Measurements from ENCODE around the gene PCED1B.
"Not testable (repeated sequence)": the region's sequence is repeated elsewhere in the genome, so short reads cannot be mapped to it uniquely, and the experiment has no call there.

Gene PCED1B

DNA sequence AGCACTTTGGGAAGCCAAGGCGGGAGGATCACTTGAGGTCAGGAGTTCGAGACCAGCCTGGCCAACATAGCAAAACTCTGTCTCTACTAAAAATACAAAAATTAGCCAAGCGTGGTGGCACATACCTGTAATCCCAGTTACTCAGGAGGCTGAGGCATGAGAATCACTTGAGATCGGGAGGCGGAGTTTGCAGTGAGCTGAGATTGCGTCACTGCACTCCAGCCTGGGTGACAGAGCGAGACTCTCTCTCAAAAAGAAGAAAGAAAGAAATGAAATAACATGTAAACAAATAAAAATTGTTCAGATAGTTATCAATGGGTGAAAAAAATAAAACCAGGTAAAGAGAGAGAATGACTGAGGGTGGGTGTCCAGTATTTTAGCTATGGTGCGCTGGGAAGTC is 200.3 kb downstream of the PCED1B start:
- DNase-seq (ENCODE audit: low spot score in 2 of 2); H3K36me3 ChIP-seq (replicated peaks); H3K27me3 ChIP-seq (ENCODE audit: low read depth); H3K4me1 ChIP-seq; H3K4me3 ChIP-seq; in situ Hi-C loops (cut with MboI; ENCODE audit: low sequenced_read_pairs); H3K9me3 ChIP-seq: not testable (repeated sequence)

DNA sequence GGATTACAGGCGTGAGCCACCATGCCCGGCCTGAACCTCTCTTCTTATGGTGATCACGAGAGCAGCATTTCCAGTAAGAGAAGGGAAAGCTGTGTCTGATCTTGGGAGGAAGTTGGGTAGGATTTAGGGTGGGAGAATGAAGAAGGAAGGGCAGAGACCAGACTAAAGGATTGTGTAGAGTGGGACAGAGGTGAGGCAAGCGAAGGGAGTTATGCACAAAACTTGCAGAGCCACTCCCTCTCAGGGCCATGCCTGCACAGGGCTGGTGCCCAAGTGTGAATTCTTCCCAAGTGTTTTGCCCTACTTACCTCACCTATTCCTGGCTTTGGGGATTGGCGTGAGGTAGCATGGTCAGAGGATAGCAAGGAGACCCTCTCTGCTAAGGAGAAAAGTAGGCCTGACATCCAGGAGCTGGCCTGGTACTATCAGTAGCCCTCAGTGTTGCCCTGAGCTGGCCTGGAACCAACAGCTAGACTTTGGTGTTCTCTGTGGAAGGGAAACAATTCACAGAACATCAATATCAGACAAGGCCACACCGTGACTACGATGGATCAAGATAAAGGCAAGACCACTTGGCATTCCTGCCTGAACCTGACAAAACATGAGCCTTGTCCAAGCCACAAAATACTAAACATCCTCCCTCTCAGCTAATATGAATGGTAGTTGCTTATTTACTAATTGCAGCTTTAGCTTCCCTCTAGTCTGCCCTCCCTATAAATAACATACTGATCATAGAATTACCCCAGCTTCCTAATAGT is 201.3 kb downstream of the PCED1B start:
- Histone ChIP-seq H3K4me1 (no peaks in the 10 kb centered on the region), H3K9me3 (no peaks in the 10 kb centered on the region), H3K4me3 (no peak overlapping the region), H3K27me3 (ENCODE audit: low read depth) (no peaks in the 10 kb centered on the region), H3K36me3 (replicated peaks) (no peaks in the 10 kb centered on the region)
- no peak for DNase-seq (ENCODE audit: low spot score in 2 of 2)
- in situ Hi-C loops (cut with MboI; ENCODE audit: low sequenced_read_pairs): no loop called here

DNA sequence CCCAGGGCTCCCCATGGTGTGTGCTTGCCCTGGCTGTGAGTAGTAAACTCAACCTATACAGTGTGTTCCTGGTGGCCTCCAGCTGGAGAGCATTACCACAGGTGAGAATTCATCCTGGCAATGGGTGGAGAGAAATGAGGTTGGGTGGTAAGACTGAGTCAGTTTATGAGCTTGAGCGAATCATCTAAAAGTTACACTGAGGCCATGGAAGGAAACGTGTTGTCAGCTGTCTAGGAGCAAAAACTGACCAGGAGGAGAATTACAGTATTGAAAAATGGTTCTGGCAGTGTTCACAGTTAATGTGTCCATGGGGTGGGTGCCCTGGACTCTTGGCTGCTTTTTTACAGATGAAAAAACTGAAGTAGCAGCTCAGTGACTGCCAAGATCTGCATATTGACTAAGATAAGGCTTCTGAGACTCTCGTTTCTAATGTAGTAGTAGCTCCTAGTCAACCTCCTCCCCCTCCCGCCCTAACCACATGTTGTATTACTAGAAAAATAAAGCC is 202.3 kb downstream of the PCED1B start:
- no peaks in the 10 kb centered on the region for H3K9me3 ChIP-seq
- in situ Hi-C loops (cut with MboI; ENCODE audit: low sequenced_read_pairs): no loop called here
- DNase-seq (ENCODE audit: low spot score in 2 of 2): no peak

GRCh38 chr12:47282206-47282605 is 202.8 kb downstream of the PCED1B start:
- no peak for DNase-seq (ENCODE audit: low spot score in 2 of 2)
- in situ Hi-C loops (cut with MboI; ENCODE audit: low sequenced_read_pairs): no loop called here
- H3K27me3 ChIP-seq (ENCODE audit: low read depth): no peaks in the 10 kb centered on the region
- H3K36me3 ChIP-seq (replicated peaks): no peaks in the 10 kb centered on the region
- H3K4me1 ChIP-seq: no peaks in the 10 kb centered on the region
- H3K4me3 ChIP-seq: no peak overlapping the region
- H3K9me3 ChIP-seq: no peaks in the 10 kb centered on the region

More for the DNA sequence above, 202.3 kb downstream of the PCED1B start:
- Histone ChIP-seq H3K4me3 (no peak overlapping the region), H3K36me3 (replicated peaks) (no peaks in the 10 kb centered on the region), H3K27me3 (ENCODE audit: low read depth) (no peaks in the 10 kb centered on the region), H3K4me1 (no peaks in the 10 kb centered on the region)
